Loucy (cell line): Measurements from ENCODE around the gene ANXA8.

Experiments used
- H2AFZ ChIP-seq: fragments of 200-600 bp; sonication (generic); 2 replicates; pipeline ENCODE4 v1.6.0; 2016; ENCODE audit warnings: antibody characterized with exemption, mild to moderate bottlenecking, low read length, moderate library complexity
- H3F3A ChIP-seq: fragments of 200-600 bp; 2 replicates; pipeline ENCODE4 v1.6.0; 2016; ENCODE audit warnings: antibody characterized with exemption, low read depth, mild to moderate bottlenecking
- H3K27me3 ChIP-seq: fragments of 200-600 bp; sonication (generic); 2 replicates; pipeline ENCODE4 v1.6.1; 2014; ENCODE audit warnings: low read length, mild to moderate bottlenecking; ENCODE audit not compliant: insufficient read depth, poor library complexity, severe bottlenecking
- H3K36me3 ChIP-seq: fragments of 200-600 bp; sonication (generic); 2 replicates; pipeline ENCODE4 v1.6.1; 2016; ENCODE audit warnings: low read length; ENCODE audit not compliant: insufficient read depth
- H3K4me1 ChIP-seq: fragments of 200-600 bp; sonication (generic); 2 replicates; pipeline ENCODE4 v1.5.1; 2014; ENCODE audit warnings: low read length, mild to moderate bottlenecking; ENCODE audit not compliant: insufficient read depth, poor library complexity, severe bottlenecking
- H3K4me2 ChIP-seq: fragments of 200-600 bp; sonication (generic); 2 replicates; pipeline ENCODE4 v1.6.0; 2014; ENCODE audit warnings: antibody characterized with exemption, low read length, low read depth, mild to moderate bottlenecking; ENCODE audit not compliant: poor library complexity, severe bottlenecking
- H3K4me3 ChIP-seq: fragments of 200-600 bp; sonication (generic); 2 replicates; pipeline ENCODE4 v1.5.1; 2014; ENCODE audit warnings: low read length, mild to moderate bottlenecking, mixed read lengths; ENCODE audit not compliant: poor library complexity, severe bottlenecking
- H3K79me2 ChIP-seq: fragments of 200-600 bp; sonication (generic); 2 replicates; pipeline ENCODE4 v1.6.1; 2014; ENCODE audit warnings: low read length; ENCODE audit not compliant: insufficient read depth
- H3K9ac ChIP-seq: fragments of 200-600 bp; sonication (generic); 2 replicates; pipeline ENCODE4 v1.6.0; 2014; ENCODE audit warnings: mild to moderate bottlenecking, low read depth, low read length, moderate library complexity; ENCODE audit not compliant: poor library complexity, severe bottlenecking
- H3K9me2 ChIP-seq: fragments of 200-600 bp; sonication (generic); replicated peaks from 2 replicates; pipeline ENCODE4 v1.6.1; 2016; ENCODE audit warnings: low read depth, low read length, mixed read lengths
- H3K9me3 ChIP-seq: fragments of 200-600 bp; sonication (generic); 2 replicates; pipeline ENCODE4 v1.6.1; 2014; ENCODE audit warnings: mild to moderate bottlenecking, antibody characterized with exemption, low read length, low read depth; ENCODE audit not compliant: insufficient read depth
- H4K20me1 ChIP-seq: fragments of 200-600 bp; sonication (generic); 2 replicates; pipeline ENCODE4 v1.6.0; 2014; ENCODE audit warnings: antibody characterized with exemption, low read length, mild to moderate bottlenecking; ENCODE audit not compliant: insufficient read depth, poor library complexity, severe bottlenecking
- EZH2phosphoT487 ChIP-seq: fragments of 200-600 bp; IDR thresholded peaks from 2 replicates; pipeline ENCODE4 v1.6.1; 2018; ENCODE audit warnings: antibody characterized with exemption, mild to moderate bottlenecking, moderate library complexity, borderline replicate concordance
- TF ChIP-seq, protein P1 (sequence below): fragments of 200-600 bp; sonication (generic); conservative IDR thresholded peaks from 2 replicates; pipeline ENCODE4 v1.5.1; 2014; ENCODE audit warnings: mild to moderate bottlenecking, antibody characterized with exemption, low read length

The ANXA8 gene

DNA sequence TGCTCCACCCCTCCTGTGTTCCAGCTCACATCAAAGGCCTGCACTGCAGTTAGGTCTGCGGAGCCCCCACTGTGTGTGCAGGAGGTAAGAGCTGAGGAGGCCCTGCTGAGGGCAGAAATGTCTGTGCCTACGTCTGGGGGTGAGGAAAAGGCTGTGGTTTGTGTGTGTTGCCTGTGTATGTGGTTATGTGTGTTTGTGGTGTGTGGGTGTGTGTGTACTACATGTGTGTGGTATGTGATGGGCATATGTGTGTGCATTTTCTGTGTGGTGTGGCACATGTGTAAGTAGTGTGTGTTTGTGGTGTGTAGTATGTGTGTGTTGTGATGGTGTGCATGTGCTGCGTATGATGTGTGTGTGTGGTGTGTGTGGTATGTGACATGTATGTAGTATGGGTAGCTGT lies 36.2 kb downstream of the ANXA8 start:
- Histone ChIP-seq H2AFZ (no peak overlapping the region), H4K20me1 (no peaks in the 10 kb centered on the region), H3K4me1 (peaks cover 14% of the 10 kb centered on the region), H3F3A (no peaks in the 10 kb centered on the region), H3K79me2 (no peaks in the 10 kb centered on the region), H3K4me3 (no peak overlapping the region), H3K4me2 (no peak overlapping the region), H3K9ac (no peak overlapping the region), H3K9me3 (no peaks in the 10 kb centered on the region; the same call in 1 of the 2 replicates), H3K27me3 (no peaks in the 10 kb centered on the region), H3K36me3 (no peaks in the 10 kb centered on the region), H3K9me2 (no peaks in the 10 kb centered on the region)
- TF ChIP-seq, protein P1, sequence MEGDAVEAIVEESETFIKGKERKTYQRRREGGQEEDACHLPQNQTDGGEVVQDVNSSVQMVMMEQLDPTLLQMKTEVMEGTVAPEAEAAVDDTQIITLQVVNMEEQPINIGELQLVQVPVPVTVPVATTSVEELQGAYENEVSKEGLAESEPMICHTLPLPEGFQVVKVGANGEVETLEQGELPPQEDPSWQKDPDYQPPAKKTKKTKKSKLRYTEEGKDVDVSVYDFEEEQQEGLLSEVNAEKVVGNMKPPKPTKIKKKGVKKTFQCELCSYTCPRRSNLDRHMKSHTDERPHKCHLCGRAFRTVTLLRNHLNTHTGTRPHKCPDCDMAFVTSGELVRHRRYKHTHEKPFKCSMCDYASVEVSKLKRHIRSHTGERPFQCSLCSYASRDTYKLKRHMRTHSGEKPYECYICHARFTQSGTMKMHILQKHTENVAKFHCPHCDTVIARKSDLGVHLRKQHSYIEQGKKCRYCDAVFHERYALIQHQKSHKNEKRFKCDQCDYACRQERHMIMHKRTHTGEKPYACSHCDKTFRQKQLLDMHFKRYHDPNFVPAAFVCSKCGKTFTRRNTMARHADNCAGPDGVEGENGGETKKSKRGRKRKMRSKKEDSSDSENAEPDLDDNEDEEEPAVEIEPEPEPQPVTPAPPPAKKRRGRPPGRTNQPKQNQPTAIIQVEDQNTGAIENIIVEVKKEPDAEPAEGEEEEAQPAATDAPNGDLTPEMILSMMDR, result no peak
- TF ChIP-seq EZH2phosphoT487, result no peak

DNA sequence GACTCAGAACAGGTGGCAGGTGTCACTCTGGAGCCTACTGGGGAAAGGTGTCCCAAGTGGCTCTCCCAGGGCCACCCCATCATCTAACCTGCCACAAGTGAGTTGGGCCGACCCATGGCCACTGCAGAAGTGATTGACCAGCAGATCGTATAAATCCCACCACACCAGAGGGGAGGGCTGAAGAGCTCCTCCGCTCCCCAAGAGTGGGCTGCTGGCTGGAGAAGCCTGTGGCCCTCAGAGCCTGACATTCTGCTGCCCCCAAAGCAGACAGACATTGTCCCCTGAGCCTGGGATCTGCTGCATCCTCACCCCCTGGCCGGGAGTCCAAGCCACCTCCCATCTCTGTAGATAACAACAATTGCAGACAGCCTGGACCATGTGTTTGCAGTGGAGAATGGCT lies 36.7 kb downstream of the ANXA8 start:
- Histone ChIP-seq H3K4me3 (no peak overlapping the region), H3K4me2 (no peak overlapping the region), H3K36me3 (no peaks in the 10 kb centered on the region), H3F3A (no peaks in the 10 kb centered on the region), H4K20me1 (no peaks in the 10 kb centered on the region), H2AFZ (no peak overlapping the region), H3K79me2 (no peaks in the 10 kb centered on the region), H3K9me2 (no peaks in the 10 kb centered on the region), H3K4me1 (peaks cover 14% of the 10 kb centered on the region), H3K27me3 (no peaks in the 10 kb centered on the region), H3K9me3 (no peaks in the 10 kb centered on the region; the same call in 1 of the 2 replicates), H3K9ac (no peak overlapping the region)
- TF ChIP-seq, protein P1, result no peak
- TF ChIP-seq EZH2phosphoT487, result no peak

DNA sequence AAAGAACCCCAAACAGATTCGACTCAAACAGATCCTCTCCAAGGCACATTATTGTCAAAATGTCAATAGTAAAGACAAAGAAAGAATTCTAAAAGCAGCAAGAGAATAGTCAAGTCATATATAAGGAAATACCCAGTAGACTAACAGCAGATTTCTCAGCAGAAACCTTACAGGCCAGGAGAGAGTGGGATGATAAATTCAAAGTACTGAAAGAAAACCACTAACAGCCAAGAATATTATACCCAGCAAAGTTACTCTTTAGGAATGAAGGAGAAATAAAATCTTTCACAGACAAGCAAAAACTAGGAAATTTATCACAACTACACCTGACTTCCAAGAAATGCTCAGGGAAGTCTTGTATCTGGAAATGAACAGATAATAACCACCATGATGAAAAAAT lies 38.2 kb downstream of the ANXA8 start:
- Histone ChIP-seq H2AFZ (no peak overlapping the region), H3K9me3 (no peaks in the 10 kb centered on the region; the same call in 1 of the 2 replicates), H3K4me1 (peaks cover 14% of the 10 kb centered on the region), H3K27me3 (no peaks in the 10 kb centered on the region), H3K4me3 (no peak overlapping the region), H3K36me3 (no peaks in the 10 kb centered on the region), H3F3A (no peaks in the 10 kb centered on the region), H3K9me2 (no peaks in the 10 kb centered on the region), H4K20me1 (no peaks in the 10 kb centered on the region), H3K9ac (no peak overlapping the region), H3K79me2 (no peaks in the 10 kb centered on the region), H3K4me2 (no peak overlapping the region)
- TF ChIP-seq, protein P1, result no peak
- TF ChIP-seq EZH2phosphoT487, result no peak
